B cell (primary cell): ENCODE measurements around the gene CXCR6. TPM values are rescaled to one million over a fixed set of nuclear protein-coding genes. Genes with fewer than 3 reads are reported as not detected.

Source experiments
- ATAC-seq: fragments of 200-7000 bp; cut with Tn5 transposase; one replicate; pipeline ENCODE4 v1.10.0; 2021; ENCODE audit warnings: low read depth, mild to moderate bottlenecking, moderate number of reproducible peaks, moderate library complexity
- CTCF ChIA-PET: fragments of 350-600 bp; sonication (Branson Sonifier 250); formaldehyde crosslinking; loops from one replicate; lab custom pipeline; 2021; ENCODE audit warnings: antibody characterized with exemption, inconsistent platforms; lab: Charles Lee
- POLR2A ChIA-PET: fragments of 350-600 bp; sonication (Branson Sonifier 250); formaldehyde crosslinking; loops from one replicate; lab custom pipeline; 2021; ENCODE audit warnings: antibody characterized with exemption; lab: Charles Lee
- DNase-seq: peaks from one replicate; pipeline ENCODE4 v3.0.0; 2013
- H2AFZ ChIP-seq: 2 replicates; pipeline ENCODE4 v1.6.1; 2012; ENCODE audit warnings: mild to moderate bottlenecking, low read depth, low read length; ENCODE audit not compliant: insufficient read depth, poor library complexity, severe bottlenecking
- H3K27ac ChIP-seq, 2 donors: 1 replicate in 1 of 2; 2 replicates in 1 of 2; pipeline ENCODE4 v1.5.1; 2012 to 2013; ENCODE audit warnings: low read length in 2 of 2, mild to moderate bottlenecking in 2 of 2, moderate library complexity in 1 of 2
- H3K27me3 ChIP-seq, 4 experiments: fragments of 200-600 bp in 1 of 4; sonication (generic) in 1 of 4; replicated peaks in 1 of 4; 1 replicate in 2 of 4; 2 replicates in 2 of 4; pipeline versions ENCODE4 v1.6.1 to v1.7.0; 2013 to 2016; ENCODE audit warnings: low read length in 3 of 4, mild to moderate bottlenecking in 2 of 4, mixed read lengths in 1 of 4, moderate library complexity in 1 of 4; ENCODE audit not compliant: insufficient read depth in 4 of 4, control insufficient read depth in 3 of 4; ENCODE audit errors: control extremely low read depth in 1 of 4
- H3K36me3 ChIP-seq, 2 experiments: replicated peaks in 1 of 2; 1 replicate in 1 of 2; 2 replicates in 1 of 2; pipeline versions ENCODE4 v1.6.1 to v1.7.1; 2013; ENCODE audit warnings: low read length in 1 of 2; ENCODE audit not compliant: insufficient read depth in 2 of 2, control insufficient read depth in 1 of 2; ENCODE audit errors: control extremely low read depth in 1 of 2, extremely low read depth in 1 of 2
- H3K4me1 ChIP-seq, 2 donors: fragments of 200-600 bp in 1 of 2; sonication (generic) in 1 of 2; 1 replicate in 1 of 2; 2 replicates in 1 of 2; pipeline versions ENCODE4 v1.5.1 to v1.6.1; 2013 to 2017; ENCODE audit warnings: low read length in 2 of 2; ENCODE audit not compliant: control insufficient read depth in 2 of 2, insufficient read depth in 2 of 2
- H3K4me2 ChIP-seq: replicated peaks from 2 replicates; pipeline ENCODE3; 2012; ENCODE audit warnings: mild to moderate bottlenecking, low read depth, low read length; ENCODE audit not compliant: poor library complexity, severe bottlenecking
- H3K4me3 ChIP-seq, 5 experiments: fragments of 200-600 bp in 1 of 5; sonication (generic) in 1 of 5; 1 replicate in 3 of 5; 2 replicates in 2 of 5; pipeline versions ENCODE4 v1.5.1 to v1.7.0; 2011 to 2016; ENCODE audit warnings: low read length in 4 of 5, mild to moderate bottlenecking in 4 of 5, low read depth in 2 of 5, control low read depth in 1 of 5, moderate library complexity in 1 of 5; ENCODE audit not compliant: insufficient read depth in 1 of 5; ENCODE audit errors: control extremely low read depth in 1 of 5, extremely low read depth in 1 of 5
- H3K79me2 ChIP-seq: fragments of 200-600 bp; sonication (generic); one replicate; pipeline ENCODE4 v1.6.0; 2016; ENCODE audit warnings: low read length; ENCODE audit not compliant: control insufficient read depth, insufficient read depth
- H3K9ac ChIP-seq: fragments of 200-600 bp; sonication (generic); 2 replicates; pipeline ENCODE4 v1.6.1; 2017; ENCODE audit warnings: mild to moderate bottlenecking, low read length, moderate library complexity
- H3K9me3 ChIP-seq, 3 donors: one replicate each; pipeline versions ENCODE4 v1.6.1 to v1.7.1; 2013; ENCODE audit warnings: low read length in 2 of 3; ENCODE audit not compliant: control insufficient read depth in 2 of 3, insufficient read depth in 1 of 3; ENCODE audit errors: control extremely low read depth in 1 of 3
- H4K20me1 ChIP-seq: 2 replicates; pipeline ENCODE4 v1.6.0; 2012; ENCODE audit warnings: mild to moderate bottlenecking, low read length; ENCODE audit not compliant: insufficient read depth, control insufficient read depth, poor library complexity, severe bottlenecking
- H3K27ac Mint-ChIP-seq: one replicate; pipeline ENCODE4 v1.8.0; 2021; ENCODE audit warnings: mixed read lengths
- H3K27me3 Mint-ChIP-seq: one replicate; pipeline ENCODE4 v1.8.0; 2021; ENCODE audit warnings: mixed read lengths
- H3K4me1 Mint-ChIP-seq: one replicate; pipeline ENCODE4 v1.8.0; 2021; ENCODE audit warnings: mixed read lengths
- H3K4me3 Mint-ChIP-seq: one replicate; pipeline ENCODE4 v1.8.0; 2021; ENCODE audit warnings: mixed read lengths
- H3K9me3 Mint-ChIP-seq: one replicate; pipeline ENCODE4 v1.8.0; 2022; ENCODE audit warnings: mixed read lengths; ENCODE audit not compliant: insufficient read depth
- EZH2 ChIP-seq: IDR thresholded peaks from 2 replicates; pipeline ENCODE4 v1.6.1; 2012; ENCODE audit warnings: borderline replicate concordance, low read depth, mild to moderate bottlenecking, moderate library complexity, low read length; ENCODE audit not compliant: insufficient read depth, poor library complexity, severe bottlenecking
- WGBS: methylation state at CpG from one replicate; pipeline ENCODE4 v1.1.5; 2013; ENCODE audit warnings: missing lambda C conversion rate; ENCODE audit not compliant: insufficient coverage; 5-methylcytosine and 5-hydroxymethylcytosine counted together
- intact Hi-C: fragments of 100-400 bp; cut with micrococcal nuclease; formaldehyde crosslinking; loops from one replicate; pipeline ENCODE4 v1.10.0; 2022
- polyA plus RNA-seq: library from polyadenylated mRNA; depleted of rRNA; stranded (reverse); fragments of >200 nt; gene quantifications from 2 replicates; pipeline ENCODE4 v1.2.3, GENCODE V29; 2012
- total RNA-seq, 2 donors: library from RNA; stranded (reverse); fragments of 120-200 nt in 1 of 2; gene quantifications; 1 replicate in 1 of 2; 2 replicates in 1 of 2; pipeline versions ENCODE4 v1.2.3 to v1.2.4, GENCODE V29; 2013 to 2022
- TF ChIP-seq, protein P1 (sequence below): fragments of 200-600 bp; IDR thresholded peaks from one replicate; pipeline ENCODE4 v1.8.0; 2022; ENCODE audit warnings: antibody characterized with exemption, mild to moderate bottlenecking

CXCR6 gene
- total and polyA plus RNA-seq, 2 donors (not counting 1 experiment from before 2014, with no cell fraction given) = not detected

DNA sequence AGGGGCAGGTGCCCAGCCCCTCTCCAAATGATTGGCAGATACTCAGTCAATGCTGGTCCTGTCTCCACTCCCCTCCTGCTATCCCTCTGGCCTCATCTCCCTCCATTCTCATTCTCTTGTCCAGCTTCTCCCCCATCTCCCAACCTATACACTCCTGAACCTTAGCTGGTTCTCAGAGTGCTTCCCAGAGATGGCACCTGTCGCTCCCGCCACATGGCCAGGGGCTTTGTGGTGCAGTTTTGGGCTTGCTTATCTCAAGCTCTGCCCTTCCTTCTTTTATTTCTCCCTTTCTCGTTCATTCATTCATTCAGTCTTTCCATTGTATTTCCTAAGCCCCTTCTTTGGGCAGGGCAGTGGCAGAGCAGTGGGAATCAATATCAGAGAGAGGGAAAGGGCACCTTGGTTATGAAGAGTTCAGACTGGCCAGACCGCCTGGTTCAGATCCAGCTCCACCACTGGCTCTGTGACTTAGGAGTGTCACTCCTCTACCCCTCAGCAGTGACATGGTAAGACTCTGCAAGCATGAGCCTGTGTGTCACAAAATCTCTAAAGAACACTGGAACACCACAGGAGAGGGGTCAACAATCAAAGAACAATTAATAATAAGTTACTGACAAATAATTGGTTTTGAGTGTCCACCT, 20.2 kb upstream of the CXCR6 start:
- Histone ChIP-seq H2AFZ (no peak overlapping the region), H3K4me3 (no peak overlapping the region), H4K20me1 (no peaks in the 10 kb centered on the region), H3K4me2 (no peak overlapping the region), H3K27ac (no peak overlapping the region), H3K27me3 (no peaks in the 10 kb centered on the region), H3K4me1 (no peaks in the 10 kb centered on the region), H3K79me2 (no peaks in the 10 kb centered on the region), H3K36me3 (peaks cover 6 to 50% of the 10 kb centered on the region in 2 experiments), H3K9ac (no peak overlapping the region), H3K9me3 (no peaks in the 10 kb centered on the region)
- Mint-ChIP-seq H3K4me3 (no peak overlapping the region), H3K27ac (no peak overlapping the region), H3K4me1 (no peaks in the 10 kb centered on the region), H3K9me3 (no peaks in the 10 kb centered on the region), H3K27me3 (no peaks in the 10 kb centered on the region)
- intact Hi-C loops = no loop called here
- ATAC-seq (no peak), DNase-seq (no peak)
- TF ChIP-seq, protein P1, sequence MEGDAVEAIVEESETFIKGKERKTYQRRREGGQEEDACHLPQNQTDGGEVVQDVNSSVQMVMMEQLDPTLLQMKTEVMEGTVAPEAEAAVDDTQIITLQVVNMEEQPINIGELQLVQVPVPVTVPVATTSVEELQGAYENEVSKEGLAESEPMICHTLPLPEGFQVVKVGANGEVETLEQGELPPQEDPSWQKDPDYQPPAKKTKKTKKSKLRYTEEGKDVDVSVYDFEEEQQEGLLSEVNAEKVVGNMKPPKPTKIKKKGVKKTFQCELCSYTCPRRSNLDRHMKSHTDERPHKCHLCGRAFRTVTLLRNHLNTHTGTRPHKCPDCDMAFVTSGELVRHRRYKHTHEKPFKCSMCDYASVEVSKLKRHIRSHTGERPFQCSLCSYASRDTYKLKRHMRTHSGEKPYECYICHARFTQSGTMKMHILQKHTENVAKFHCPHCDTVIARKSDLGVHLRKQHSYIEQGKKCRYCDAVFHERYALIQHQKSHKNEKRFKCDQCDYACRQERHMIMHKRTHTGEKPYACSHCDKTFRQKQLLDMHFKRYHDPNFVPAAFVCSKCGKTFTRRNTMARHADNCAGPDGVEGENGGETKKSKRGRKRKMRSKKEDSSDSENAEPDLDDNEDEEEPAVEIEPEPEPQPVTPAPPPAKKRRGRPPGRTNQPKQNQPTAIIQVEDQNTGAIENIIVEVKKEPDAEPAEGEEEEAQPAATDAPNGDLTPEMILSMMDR = no peak
- no peak for TF ChIP-seq EZH2
- POLR2A ChIA-PET = no interaction called here
- 100% methylated on average over 2 of the region's 4 CpGs for WGBS
- CTCF ChIA-PET = interaction anchor here (1.4 kb wide), 1 partner anchor 16 kb away, joined by 3 read pairs; no protein-coding TSS in a partner anchor

- no peaks in the 10 kb centered on the region for H3K79me2 ChIP-seq
- WGBS = 76% methylated on average over 3 of the region's 3 CpGs
- H4K20me1 ChIP-seq = no peaks in the 10 kb centered on the region
- H3K36me3 ChIP-seq = peaks cover 12 to 56% of the 10 kb centered on the region in 2 experiments
- Mint-ChIP-seq H3K4me3 (no peak overlapping the region), H3K27ac (no peak overlapping the region), H3K27me3 (no peaks in the 10 kb centered on the region), H3K4me1 (no peaks in the 10 kb centered on the region), H3K9me3 (no peaks in the 10 kb centered on the region)
- intact Hi-C loops = no loop called here
- no peak overlapping the region for H3K27ac ChIP-seq
- ChIA-PET POLR2A (no interaction called here), CTCF (interaction anchor here (1.4 kb wide), 1 partner anchor 15 kb away, joined by 3 read pairs; no protein-coding TSS in a partner anchor)
- TF ChIP-seq EZH2 = no peak
- TF ChIP-seq, protein P1 = no peak
- H3K27me3 ChIP-seq = no peaks in the 10 kb centered on the region
- no peak overlapping the region for H2AFZ ChIP-seq
- ATAC-seq (no peak), DNase-seq (no peak)
- H3K4me2 ChIP-seq = no peak overlapping the region
- H3K4me1 ChIP-seq = no peaks in the 10 kb centered on the region
- no peaks in the 10 kb centered on the region for H3K9me3 ChIP-seq
- no peak overlapping the region for H3K4me3 ChIP-seq
- no peak overlapping the region for H3K9ac ChIP-seq
Observed at GRCh38 chr3:45923755-45924154, 19.5 kb upstream of the CXCR6 start.
